NCI-H2227 (cell line): ENCODE results near the gene SCUBE2.
A peak's percentile ranks its signal among the peaks of the same experiment; 100 is the strongest.

Source experiments
- DNase-seq: peaks from one replicate; lab custom pipeline; 2025; ENCODE audit not compliant: unreplicated experiment; lab: John Stamatoyannopoulos, UW

Gene SCUBE2

DNA sequence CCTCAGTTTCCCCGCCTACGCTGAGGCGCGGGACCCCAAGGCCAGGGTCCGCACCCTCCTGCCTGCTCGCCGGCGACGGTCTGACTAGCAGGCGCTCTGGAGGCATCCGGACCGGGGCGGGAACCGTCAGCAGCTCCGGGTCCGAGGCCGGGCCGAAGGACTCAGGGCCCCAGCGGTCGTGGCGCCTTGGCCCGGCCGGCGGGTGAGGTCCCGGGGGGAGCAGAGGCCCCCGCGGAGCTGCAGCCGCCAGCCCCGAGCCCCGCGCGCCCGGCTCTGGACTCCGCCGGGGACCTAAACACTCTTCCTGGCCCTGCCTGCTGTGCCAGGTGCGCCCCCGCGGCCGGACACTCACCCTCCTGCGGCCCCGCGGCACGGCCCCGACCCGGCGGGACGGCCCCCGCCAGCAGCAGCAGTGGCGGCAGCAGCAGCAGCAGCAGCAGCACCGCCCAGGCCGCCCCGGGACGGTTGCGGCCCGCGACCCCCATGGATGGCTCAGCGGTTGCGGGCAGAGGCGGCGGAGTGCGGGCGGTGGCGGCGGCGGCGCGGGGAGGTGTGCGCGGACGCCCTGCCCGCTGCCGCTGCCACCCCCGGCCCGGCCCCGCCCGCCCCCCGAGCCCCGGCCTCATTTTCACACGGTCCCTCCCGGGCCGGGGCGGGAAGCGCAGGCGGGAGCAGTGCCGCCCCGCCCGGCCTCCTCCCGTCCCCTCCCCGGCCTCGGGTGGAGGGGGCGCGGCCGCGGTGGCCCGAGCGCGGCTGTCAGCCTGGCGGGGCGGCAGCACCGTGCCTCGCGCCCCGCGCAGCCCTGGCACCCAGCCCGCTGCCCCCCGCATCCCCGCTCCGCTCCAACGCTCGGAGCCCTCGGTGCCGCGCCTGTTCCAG lies at the start of gene SCUBE2:
TSS of gene SCUBE2 (minus strand) at position 556 of the 879 bp plus-strand sequence. CDS start at position 485, 71 bp downstream.
- DNase-seq: no peak

DNA sequence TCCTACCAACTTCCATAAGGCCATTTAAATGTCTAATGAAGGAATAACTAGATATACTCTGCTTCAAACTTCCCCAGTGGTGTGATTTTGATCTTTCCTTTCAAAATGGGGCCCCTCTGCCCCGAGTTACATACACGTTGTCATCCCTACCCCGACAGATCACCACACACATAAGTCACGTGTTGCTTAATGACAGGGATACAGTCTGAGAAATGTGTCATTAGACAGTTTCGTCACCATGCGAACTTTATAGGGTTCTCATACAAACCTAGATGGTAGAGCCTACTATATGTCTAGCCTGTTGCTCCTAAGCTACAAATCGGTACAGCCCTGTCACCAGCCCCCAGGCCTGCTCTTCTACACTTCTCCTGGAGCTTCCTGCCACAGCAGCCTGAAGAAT lies 49.8 kb upstream of the SCUBE2 start:
- no peak for DNase-seq

DNA sequence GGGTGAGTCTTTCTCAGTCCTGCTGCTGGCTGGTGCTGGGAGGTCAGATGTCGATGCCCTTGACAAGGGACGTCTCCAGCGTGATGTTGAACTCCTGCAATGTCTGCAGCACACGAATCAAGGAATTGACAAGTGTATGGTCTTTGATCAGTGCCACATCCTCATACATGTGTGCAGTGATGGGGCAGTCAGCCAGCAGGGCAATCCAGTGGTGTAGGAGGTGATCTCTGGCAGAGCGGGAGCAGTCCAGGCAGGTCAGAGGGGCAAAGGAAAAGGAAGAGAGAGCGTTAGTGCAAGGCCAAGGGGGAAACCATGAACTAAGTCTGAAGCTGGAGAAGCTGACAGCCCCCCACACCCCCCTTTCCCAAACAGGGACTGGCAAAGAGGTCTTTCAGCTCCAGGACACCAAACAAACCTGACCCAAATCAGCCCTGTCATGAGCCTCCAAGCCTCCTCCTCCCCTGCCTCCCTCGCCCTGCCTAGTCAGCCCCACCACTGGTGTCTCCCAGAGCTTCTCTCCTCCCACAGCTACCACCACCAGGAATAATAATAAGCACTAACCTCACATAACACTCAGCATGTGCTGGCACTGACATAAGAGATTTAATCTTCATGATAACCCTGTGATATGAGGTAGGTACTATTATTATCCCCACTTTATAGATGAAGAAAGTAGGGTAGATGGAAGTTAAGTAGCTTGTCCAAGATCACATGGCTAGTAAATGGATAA lies 48.4 kb upstream of the SCUBE2 start:
- no peak for DNase-seq

DNA sequence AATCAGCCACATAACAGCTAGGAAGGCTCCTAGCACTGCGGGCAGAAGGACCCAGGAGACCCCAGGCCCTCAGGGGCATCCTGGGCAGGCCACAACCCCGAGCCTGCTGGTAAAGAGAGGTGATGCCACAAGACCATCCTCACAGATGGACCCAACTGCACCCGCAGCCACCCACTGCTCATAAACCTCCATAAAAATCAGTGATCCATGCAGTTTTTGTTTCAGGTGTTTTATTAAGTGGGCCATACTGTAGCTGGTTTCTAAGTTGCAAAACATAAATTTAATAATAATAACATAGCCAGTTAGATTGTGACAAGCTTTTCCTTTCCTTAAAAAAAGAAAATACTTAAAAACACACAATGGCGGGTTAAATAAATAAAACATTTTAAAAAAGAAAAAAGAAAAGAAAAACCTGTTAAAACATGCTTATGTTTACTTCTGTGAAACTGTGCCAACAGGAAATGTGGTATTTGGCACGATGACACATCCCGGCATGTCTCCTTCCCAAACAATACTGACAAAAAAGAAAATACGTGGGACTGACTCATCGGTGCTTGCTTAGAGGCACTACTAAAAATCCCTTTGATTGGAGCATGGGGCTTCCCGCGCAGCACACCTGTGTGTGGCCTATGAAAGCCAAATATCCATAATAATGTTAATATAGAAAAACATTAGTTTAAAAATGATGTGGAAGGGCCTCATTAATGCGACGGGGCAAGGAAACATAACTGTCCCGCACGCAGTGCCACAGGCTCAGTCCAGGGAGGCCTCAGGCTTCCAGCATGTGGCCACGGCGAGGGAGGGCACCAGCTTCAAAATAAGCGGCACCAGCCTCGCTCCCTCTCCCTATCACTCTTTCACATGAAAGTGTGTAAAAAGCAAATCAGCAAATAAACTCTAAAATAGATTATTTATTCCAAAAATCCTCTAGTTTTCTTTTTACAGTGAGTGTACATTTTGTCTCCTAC lies 47.5 kb upstream of the SCUBE2 start:
- DNase-seq: no peak

DNA sequence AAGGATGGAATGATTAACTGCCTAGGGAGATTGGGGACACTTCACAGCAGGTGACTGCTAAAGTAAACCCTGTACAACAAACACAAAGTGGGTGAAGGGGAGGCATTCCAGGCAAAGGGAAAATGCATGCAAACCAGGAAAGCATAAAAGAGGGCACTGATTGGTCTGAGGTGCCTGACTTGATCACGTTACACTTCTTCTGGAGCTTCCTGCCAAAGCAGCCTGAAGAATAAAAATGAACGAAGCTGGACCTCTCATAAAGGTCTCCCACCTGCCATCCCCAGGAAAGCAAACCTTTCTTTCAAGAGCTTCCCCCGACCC lies 46.7 kb upstream of the SCUBE2 start:
- DNase-seq: no peak

DNA sequence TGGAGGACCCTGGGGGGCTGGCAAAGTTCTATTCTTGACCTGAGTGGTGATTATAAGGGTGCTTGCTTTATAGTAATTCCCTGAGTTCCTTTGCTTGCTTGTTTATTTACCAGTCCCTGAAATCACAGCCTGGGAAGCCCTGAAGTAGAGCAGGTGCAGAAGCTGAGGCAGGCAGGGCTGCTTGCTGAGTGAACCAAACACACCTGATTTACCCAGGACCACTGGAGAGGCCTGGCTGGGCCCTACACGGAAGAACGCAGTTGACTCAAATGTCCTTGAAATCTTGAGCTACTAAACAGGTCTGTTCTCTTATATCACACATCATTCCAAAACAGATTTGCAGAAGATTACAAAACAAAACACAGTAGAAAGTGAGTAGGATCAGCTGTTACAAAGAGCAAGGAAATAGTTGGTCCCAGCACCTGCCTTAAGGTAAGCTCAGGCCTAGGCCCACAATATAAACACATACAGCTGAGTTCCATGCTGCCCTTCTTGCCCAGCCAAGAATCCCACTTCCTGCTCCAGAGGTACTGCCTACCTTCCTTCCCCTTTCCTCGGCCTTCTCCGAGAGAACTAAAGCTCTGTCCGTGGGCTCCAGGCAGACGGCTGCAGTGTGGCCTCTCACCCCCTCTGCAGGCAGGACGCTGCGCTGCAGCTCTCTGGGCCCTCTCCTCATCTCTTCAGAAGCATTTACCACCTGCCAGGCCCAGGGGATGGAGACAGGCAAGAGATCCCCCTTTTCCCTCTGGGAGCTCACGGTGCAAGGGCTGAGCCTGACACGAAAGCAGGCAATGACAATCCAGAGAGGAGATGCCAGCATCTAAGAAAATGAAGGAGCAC lies 46.1 kb upstream of the SCUBE2 start:
- peak; percentile 87 for DNase-seq

DNA sequence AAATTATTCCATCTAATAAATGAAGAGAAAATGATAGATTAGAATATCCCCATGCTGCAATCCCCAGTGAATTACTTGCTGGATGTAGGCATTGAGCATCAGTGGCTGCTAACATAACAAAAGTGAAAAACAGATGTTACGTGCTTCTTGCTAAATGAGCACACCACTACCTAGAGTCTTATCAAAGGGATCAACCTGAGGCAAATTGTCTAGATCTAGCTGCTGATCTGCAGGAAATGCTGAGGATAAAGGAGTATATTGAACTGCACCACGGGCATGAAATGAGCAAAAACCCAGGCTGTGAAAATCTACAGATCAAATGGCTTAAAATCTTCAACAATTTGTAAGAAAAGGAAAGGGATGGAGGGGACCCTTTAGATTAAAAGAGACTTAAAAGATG lies 45.3 kb upstream of the SCUBE2 start:
- DNase-seq: no peak

DNA sequence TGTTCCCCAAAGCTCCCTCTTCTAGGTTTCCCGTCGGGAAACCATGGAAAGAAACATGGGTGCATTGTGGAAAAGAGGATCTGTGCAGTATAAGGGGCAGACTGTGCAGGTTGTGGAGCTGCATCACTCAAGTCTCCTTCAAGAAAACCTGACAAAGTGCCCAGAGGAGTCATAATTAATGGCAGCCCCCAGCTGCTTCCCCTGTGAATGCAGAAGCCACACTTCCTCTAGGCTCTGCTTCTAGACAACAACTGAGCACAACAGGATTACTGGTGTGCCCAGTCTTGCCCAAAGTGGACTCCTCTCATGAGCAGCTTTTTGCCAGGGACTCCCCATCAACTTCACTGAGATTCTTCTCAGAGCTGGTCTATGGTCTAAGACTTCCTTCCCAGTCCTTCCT lies 42.6 kb upstream of the SCUBE2 start:
- no peak for DNase-seq

DNA sequence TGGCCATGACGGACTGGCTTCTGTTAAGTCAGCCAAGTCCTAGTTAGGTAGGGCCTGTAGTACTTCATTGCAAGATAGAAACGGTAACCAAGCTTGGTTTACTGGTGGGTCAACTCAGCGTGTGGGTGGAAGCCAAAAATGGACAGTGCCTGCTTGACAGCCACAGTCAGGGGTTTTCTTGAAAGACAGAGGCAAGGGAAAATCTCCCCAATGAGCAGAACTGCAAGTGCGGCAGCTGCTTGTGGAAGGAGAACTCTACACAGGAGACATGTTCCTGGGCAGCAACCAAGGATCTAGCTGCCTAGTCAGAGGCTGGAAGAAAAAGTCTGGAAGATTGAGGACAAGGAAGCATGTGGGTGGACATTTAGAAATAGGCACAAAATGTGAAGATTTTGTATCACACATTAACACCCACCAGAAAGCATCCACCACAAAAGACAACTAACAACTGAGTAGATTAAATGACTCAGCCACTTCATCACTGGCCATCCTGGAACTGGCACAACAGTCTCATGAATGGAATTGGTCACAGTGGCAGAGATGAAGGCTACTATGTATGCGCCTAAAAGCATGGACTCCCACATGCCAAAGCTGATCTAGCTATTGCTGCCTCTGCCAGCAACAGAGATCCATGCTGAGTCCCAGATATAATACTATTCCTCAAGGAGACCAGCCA lies 40.9 kb upstream of the SCUBE2 start:
- DNase-seq: no peak

DNA sequence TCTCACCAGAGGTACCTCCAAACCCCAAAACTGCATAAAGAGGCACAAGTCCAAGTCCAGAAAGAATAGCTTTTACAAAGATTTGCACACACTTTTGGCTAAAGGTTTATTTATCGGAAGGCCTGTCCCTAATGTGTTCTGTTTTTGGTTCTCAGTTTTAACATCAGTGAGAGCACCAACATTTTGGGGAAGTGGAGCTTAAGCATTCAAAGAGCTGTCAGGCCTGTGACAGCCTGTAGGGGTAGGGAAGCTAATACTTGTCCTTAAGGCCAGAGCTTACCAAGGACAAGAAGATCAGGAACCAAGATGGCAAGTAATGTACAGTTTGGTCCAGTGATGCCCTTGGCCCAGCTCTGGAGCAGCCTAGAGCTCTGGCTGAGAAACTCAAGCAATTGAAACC lies 38.9 kb upstream of the SCUBE2 start:
- DNase-seq: no peak

DNA sequence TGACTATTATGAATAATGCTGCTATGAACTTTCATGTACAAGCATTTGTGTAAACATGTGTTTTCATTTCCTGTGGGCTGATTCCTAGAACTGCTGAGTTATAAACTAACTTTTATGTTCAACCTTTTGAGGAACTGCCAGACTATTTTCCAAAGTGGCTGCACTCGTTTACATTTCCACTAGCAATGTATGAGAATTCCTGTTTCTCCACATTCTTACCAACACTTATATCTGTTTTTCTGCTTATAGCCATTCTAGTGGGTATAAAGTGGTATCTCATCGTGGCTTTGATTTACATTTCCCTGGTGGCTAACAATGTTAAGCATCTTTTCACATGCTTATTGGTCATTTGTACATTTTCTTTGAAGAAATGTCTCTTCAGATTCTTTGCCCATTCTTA lies 35.2 kb upstream of the SCUBE2 start:
- no peak for DNase-seq

DNA sequence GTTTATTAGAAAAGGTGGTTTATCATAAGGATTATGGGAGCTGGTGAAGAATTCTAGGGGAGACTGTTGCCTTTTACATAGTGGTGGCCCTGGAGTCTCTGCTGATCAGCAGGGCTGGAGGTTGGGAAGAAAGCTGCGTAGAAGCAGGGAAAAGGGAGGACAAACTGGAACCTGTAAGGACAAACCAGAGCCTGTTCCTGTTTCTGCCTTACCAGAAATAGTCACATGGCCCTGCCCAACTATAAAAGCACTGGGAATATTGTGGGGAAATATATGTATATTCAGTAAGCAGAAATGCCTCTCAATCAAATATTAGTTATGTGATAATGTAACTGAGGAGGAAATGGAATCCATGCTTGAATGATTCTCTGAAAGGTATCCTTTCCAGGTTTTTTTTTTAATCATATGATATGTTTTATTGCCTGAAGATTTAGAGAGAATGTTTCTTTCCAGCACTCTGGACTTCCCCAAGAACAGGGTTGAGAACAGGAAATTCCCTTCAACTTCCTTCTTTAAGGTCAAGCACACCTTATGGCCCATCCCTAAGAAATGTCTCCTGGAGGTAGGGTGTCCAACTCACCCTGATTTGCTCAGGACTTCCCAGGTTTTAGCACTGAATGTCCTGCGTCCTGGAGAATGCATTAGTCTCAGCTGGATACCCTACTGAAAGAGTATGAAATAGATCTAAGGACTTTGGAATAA lies 33.9 kb upstream of the SCUBE2 start:
- DNase-seq: no peak

DNA sequence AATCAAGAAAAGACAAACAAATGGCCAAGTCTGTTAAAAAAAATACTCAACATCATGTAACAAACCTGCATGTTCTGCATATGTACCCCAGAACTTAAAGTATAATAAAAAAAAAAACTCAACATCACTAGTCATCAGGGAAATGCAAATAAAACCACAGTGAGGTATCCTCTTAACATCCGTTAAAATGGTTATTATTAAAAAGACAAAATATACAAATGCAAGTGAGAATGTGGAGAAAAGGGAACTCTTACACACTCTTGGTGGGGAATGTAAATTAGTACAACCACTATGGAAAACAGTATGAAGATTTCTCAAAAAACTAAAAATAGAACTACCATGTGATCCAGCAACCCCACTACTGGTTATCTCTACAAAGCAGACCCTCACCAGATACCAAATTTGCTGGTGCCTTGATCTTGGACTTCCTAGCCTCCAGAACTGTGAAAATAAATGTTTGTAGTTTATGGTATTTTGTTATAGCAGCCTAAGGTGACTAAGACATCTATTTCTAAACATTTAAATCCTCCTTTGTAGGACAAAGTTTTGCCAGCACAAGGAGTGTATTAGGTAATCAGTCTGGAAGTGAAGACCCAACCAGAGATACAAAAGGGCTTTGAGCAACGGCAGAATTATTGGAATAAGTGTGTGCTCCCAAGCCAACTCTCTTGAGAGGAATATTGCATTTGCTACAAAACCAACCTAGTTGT lies 32.4 kb upstream of the SCUBE2 start:
- no peak for DNase-seq

DNA sequence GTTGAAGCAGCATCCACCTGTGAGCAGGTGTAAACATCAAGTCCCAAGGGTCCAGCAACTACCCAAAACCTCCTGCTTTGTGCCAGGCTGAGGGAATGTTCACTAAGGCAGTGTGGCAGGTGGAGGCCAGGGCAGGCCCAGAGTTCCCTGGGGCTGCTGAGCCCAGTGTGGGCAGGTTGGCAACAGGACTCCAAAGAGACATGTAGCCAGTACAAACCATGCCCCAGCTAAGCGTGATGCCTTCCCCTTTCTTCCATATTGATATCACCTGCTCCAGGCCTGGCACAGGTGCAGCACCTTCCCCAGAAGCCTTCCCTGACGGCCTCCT lies 30.0 kb upstream of the SCUBE2 start:
- no peak for DNase-seq

DNA sequence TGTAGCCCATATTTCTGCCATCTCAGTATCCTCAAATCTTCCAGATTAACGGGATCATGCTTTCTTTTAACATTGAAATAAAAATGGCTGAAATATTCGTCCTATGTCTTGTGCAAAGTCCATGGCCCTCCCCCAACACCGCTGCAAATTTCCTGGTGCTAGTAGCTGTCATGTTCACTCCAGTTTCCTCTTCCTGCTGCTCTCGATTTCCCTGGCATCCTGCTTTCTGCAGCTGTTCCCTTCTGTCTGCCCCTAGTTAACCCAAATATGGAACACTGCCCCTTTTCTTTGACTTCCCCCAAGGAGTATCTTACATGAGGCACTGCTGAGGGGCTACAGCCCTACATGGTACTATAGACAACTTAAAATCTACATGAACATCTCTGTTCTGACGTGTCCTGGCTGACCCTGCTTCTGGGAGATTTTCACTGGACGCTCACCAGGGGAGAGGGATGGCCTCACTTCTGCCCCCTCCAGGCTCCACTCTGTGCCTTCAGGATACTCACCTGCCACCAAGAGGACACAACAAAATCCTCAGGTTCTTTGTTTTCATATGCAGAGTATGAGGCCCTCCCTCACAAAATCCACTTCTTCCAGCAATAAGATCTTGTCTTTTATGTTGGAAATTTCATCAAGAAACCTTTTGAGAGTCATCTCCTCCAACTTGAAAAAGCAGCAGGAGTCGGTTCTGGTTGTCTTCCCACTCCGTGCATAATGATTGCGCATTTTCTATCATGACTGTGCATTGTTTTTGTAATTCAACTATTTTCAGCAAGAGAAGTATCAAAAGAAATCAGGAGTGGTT lies 29.5 kb upstream of the SCUBE2 start:
- DNase-seq: peak; percentile 14

DNA sequence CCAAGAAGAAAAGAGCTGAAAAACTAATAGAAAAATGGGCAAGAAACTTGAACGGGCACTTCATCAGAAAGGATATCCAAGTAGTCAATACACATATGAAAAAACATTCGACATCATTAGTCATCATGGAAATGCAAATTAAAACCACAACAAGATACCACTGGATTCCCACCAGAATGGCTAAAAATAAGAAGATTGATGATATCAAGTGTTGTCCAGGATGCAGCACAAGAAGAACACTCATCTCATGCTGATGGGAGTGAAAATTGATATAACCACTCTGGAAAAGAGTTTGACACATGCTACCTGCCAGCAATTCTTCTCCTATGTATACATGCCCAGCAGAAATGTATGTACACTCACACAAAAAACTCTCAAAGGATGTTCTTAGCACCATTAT lies 26.9 kb upstream of the SCUBE2 start:
- DNase-seq: no peak

DNA sequence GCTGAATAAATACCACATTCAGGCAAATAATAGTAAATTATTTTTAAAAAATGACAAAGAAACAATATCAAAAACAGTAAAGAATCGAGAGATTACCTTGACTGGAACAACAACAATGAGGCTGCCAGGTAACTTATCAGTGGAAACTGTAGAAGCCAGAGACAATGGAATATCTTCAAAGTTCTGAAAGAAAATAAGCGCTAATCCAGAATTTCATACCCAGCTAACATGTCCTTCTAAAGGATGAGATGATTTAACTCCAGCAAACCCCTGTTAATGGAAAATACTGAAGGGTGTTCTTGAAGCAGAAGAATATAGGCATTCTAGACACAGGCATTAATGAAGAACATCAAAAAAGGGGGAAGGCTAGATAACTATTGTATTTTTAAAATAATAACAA lies 20.7 kb upstream of the SCUBE2 start:
- DNase-seq: no peak
